ENCODE results near the gene COX10.
"Not testable (repeated sequence)": the region's sequence is repeated elsewhere in the genome, so short reads cannot be mapped to it uniquely, and the experiment has no call there.

COX10 gene

DNA sequence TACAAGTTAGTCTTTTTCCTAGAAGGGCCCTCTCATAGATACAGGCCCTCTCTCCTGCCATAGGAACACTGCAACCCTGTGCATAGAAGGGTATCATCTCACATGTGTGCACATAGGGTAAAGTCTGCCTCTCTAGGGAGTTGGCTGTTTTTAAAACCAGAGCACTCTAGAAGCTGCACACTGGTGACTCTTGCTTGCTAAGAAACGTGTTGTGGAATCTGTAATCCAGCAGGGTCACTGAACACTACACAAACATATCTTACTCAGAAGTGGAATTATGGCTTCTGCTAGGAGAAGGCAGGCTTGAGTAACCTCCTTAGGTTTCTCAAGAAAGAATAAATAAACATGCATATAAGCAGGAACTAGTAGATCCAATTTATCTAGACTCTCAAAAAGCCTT, 121.5 kb downstream of the COX10 start:
- H3K36me3 ChIP-seq (ENCODE audit: low read depth); H3K9me3 ChIP-seq (ENCODE audit: severe bottlenecking); H3K27ac ChIP-seq (ENCODE audit: poor library complexity, severe bottlenecking); H3K27me3 ChIP-seq (ENCODE audit: insufficient read depth, poor library complexity, severe bottlenecking); DNase-seq (ENCODE audit: low spot score); ATAC-seq (ENCODE audit: low read depth); H3K4me3 ChIP-seq (ENCODE audit: severe bottlenecking); H3K4me1 ChIP-seq (ENCODE audit: insufficient read depth, poor library complexity, severe bottlenecking): not testable (repeated sequence)

DNA sequence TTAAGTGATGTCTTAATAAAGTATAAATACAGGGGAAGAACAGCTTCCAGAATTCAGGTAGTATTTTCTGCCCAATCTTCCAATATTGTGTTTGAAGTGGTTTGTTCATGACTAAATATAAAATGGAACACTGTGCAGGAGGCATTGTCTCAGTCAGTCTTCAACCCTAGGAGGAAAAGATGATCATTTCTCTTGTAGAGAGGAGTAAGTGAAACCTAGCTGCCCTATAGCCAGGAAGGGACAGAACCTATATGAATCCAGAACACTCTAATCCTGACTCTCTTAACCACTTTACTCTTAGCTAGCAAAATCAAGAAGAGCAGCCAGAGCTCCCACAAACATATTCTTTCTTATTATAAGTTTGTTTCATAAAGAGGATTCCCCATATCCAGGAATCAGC, 122.2 kb downstream of the COX10 start:
- H3K36me3 ChIP-seq (ENCODE audit: low read depth); DNase-seq (ENCODE audit: low spot score); ATAC-seq (ENCODE audit: low read depth); H3K4me3 ChIP-seq (ENCODE audit: severe bottlenecking); H3K9me3 ChIP-seq (ENCODE audit: severe bottlenecking); H3K4me1 ChIP-seq (ENCODE audit: insufficient read depth, poor library complexity, severe bottlenecking); H3K27ac ChIP-seq (ENCODE audit: poor library complexity, severe bottlenecking); H3K27me3 ChIP-seq (ENCODE audit: insufficient read depth, poor library complexity, severe bottlenecking): not testable (repeated sequence)

DNA sequence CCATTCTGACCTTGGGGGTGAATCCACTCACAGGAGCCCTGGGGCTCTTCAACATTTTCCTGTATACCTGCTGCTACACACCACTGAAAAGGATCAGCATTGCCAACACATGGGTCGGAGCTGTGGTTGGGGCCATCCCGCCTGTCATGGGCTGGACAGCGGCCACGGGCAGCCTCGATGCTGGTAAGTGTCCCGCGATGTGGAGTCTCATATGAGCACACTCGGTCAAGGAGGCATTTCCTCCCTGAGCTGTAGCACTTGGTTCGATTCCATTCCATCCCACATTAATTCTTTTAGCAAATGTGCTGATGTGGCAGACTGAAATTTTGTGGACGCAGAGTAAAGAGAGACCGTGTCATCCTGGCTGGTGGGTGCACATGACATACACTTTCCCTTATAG, 122.7 kb downstream of the COX10 start:
- ATAC-seq (ENCODE audit: low read depth); DNase-seq (ENCODE audit: low spot score); H3K27ac ChIP-seq (ENCODE audit: poor library complexity, severe bottlenecking); H3K4me3 ChIP-seq (ENCODE audit: severe bottlenecking); H3K4me1 ChIP-seq (ENCODE audit: insufficient read depth, poor library complexity, severe bottlenecking); H3K36me3 ChIP-seq (ENCODE audit: low read depth); H3K9me3 ChIP-seq (ENCODE audit: severe bottlenecking); H3K27me3 ChIP-seq (ENCODE audit: insufficient read depth, poor library complexity, severe bottlenecking): not testable (repeated sequence)

DNA sequence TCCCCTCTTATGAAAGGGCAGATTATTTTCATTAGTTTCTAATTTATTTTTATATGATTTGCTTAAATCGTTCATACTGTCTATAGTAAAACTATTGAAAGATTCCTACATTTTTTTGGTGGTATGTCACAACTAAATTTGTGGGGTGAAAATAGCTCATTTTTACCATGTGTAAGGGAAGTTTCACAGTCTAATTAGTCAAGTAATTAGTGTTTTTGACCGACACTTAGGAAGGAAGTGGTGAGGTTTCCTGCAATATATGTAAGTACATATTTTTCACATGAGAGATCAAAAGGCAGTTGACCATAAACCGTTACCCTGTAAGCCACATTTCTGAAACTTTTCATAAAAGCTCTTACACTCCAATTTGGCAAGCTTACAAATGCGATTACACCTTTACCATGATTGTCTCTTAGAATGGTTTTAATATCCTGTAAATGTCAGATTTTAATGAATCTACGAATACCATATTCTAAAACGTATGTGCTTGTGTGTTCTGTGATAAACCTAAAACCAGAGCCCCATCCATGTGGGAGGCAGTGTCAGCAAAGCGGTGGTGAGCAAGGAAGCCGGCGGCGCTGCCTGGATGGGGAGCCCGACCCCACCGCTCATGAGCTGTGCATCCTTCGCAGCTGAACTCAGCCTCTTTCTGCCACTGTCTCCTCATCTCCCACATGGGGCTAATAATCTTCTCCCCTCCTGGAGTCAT, 123.5 kb downstream of the COX10 start:
- not testable (repeated sequence) for ATAC-seq (ENCODE audit: low read depth)

DNA sequence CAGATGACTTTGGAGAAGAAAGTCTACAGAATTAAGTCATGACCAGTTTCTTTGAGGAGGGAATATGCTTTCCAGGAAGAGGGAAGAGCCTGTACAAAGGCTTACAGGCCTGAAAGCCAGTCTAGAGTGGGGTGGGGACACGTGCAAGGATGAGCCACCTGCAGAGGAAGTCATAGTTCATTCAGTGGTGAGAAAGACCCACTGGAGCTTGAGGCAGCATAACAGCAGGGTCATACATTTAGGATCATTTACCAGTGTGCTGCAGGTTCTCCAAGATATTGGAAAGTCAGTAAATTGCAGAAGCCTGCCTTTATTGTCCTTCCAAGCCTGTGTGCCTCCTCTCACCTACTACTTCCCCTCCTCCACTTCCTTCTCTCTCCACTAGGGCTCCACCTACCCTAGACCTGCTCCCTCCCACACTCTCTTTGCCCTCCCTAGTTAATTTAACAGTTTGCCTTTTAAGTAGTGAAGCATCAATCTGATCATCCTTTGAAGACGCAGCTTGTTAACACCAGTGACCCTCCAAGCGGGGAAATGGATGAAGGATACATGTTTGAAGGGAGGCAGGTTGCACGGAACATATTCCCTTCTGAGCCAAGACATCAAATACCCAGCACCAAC, 127.2 kb downstream of the COX10 start:
- no peaks in the 10 kb centered on the region for H3K27me3 ChIP-seq (ENCODE audit: insufficient read depth, poor library complexity, severe bottlenecking)
- H3K27ac ChIP-seq (ENCODE audit: poor library complexity, severe bottlenecking): no peak overlapping the region
- no peak for ATAC-seq (ENCODE audit: low read depth)
- TF ChIP-seq, protein P1, sequence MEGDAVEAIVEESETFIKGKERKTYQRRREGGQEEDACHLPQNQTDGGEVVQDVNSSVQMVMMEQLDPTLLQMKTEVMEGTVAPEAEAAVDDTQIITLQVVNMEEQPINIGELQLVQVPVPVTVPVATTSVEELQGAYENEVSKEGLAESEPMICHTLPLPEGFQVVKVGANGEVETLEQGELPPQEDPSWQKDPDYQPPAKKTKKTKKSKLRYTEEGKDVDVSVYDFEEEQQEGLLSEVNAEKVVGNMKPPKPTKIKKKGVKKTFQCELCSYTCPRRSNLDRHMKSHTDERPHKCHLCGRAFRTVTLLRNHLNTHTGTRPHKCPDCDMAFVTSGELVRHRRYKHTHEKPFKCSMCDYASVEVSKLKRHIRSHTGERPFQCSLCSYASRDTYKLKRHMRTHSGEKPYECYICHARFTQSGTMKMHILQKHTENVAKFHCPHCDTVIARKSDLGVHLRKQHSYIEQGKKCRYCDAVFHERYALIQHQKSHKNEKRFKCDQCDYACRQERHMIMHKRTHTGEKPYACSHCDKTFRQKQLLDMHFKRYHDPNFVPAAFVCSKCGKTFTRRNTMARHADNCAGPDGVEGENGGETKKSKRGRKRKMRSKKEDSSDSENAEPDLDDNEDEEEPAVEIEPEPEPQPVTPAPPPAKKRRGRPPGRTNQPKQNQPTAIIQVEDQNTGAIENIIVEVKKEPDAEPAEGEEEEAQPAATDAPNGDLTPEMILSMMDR (IDR thresholded peaks at IDR 0.05; ENCODE audit: poor library complexity, severe bottlenecking): no peak
- no peak overlapping the region for H3K4me3 ChIP-seq (ENCODE audit: severe bottlenecking)
- H3K36me3 ChIP-seq (ENCODE audit: low read depth): no peaks in the 10 kb centered on the region
- H3K9me3 ChIP-seq (ENCODE audit: severe bottlenecking): no peaks in the 10 kb centered on the region
- no peaks in the 10 kb centered on the region for H3K4me1 ChIP-seq (ENCODE audit: insufficient read depth, poor library complexity, severe bottlenecking)
- DNase-seq (ENCODE audit: low spot score): no peak

More for the DNA sequence above, 123.5 kb downstream of the COX10 start:
- not testable (repeated sequence) for H3K36me3 ChIP-seq (ENCODE audit: low read depth); H3K9me3 ChIP-seq (ENCODE audit: severe bottlenecking); H3K4me1 ChIP-seq (ENCODE audit: insufficient read depth, poor library complexity, severe bottlenecking); H3K27me3 ChIP-seq (ENCODE audit: insufficient read depth, poor library complexity, severe bottlenecking); H3K4me3 ChIP-seq (ENCODE audit: severe bottlenecking); H3K27ac ChIP-seq (ENCODE audit: poor library complexity, severe bottlenecking); DNase-seq (ENCODE audit: low spot score)

DNA sequence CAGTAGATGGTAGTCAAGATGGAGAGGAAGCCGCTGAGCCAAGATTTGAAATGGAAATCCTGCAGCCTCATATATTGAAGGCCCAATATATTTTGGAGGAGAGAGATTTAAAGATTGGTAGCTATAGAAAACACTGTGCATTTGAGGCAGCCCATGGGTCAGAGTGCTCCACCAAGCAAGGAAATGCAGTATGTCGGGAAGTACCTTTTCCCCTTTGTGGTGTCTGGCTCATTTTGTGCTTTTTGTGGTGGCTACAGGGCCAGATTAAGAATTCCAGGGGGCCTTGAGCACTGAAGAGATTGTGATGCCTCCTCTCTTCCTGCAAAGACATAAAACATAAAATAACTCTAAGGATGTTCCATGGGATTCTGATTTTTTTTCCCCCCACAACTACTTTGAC, 127.8 kb downstream of the COX10 start:
- DNase-seq (ENCODE audit: low spot score) (no peak), ATAC-seq (ENCODE audit: low read depth) (no peak)
- Histone ChIP-seq H3K36me3 (ENCODE audit: low read depth) (no peaks in the 10 kb centered on the region), H3K27me3 (ENCODE audit: insufficient read depth, poor library complexity, severe bottlenecking) (no peaks in the 10 kb centered on the region), H3K4me3 (ENCODE audit: severe bottlenecking) (no peak overlapping the region), H3K4me1 (ENCODE audit: insufficient read depth, poor library complexity, severe bottlenecking) (no peaks in the 10 kb centered on the region), H3K9me3 (ENCODE audit: severe bottlenecking) (no peaks in the 10 kb centered on the region), H3K27ac (ENCODE audit: poor library complexity, severe bottlenecking) (no peak overlapping the region)
- TF ChIP-seq, protein P1 (IDR thresholded peaks at IDR 0.05; ENCODE audit: poor library complexity, severe bottlenecking): no peak

DNA sequence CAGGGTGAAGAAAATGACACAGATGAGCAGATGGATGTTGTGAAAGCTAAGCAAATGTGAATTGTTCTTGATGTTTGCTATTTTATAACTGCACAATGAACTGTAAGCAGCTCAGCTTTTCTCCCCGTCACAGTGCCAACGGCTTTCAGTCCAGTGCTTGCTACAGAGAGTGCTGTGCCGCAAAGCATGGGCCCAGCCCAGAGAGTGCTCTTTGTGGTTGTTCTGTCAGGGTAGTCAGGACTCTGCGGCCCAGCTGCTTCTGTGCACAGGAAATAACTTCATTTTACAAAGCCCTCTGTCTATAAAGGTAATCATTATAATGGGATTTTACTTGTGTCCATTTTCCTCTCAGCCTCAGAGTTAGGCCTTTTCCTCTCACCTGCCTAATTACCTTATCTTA, 128.3 kb downstream of the COX10 start:
- no peak for ATAC-seq (ENCODE audit: low read depth)
- no peaks in the 10 kb centered on the region for H3K27me3 ChIP-seq (ENCODE audit: insufficient read depth, poor library complexity, severe bottlenecking)
- DNase-seq (ENCODE audit: low spot score): no peak
- no peaks in the 10 kb centered on the region for H3K36me3 ChIP-seq (ENCODE audit: low read depth)
- TF ChIP-seq, protein P1 (IDR thresholded peaks at IDR 0.05; ENCODE audit: poor library complexity, severe bottlenecking): no peak
- H3K27ac ChIP-seq (ENCODE audit: poor library complexity, severe bottlenecking): no peak overlapping the region
- no peak overlapping the region for H3K4me3 ChIP-seq (ENCODE audit: severe bottlenecking)
- no peaks in the 10 kb centered on the region for H3K9me3 ChIP-seq (ENCODE audit: severe bottlenecking)
- H3K4me1 ChIP-seq (ENCODE audit: insufficient read depth, poor library complexity, severe bottlenecking): no peaks in the 10 kb centered on the region

Data from RWPE2 (cell line).